RWPE2 (cell line): ENCODE data around the gene MYORG.

Source experiments
- ATAC-seq: fragments of 200-7000 bp; cut with Tn5 transposase; 3 replicates; pipeline ENCODE4 v1.9.1; 2021; ENCODE audit warnings: low read depth
- DNase-seq: peaks from one replicate; pipeline ENCODE4 v3.0.0-alpha.2; 2020; ENCODE audit warnings: low spot score
- H3K27ac ChIP-seq: fragments of 450-650 bp; 2 replicates; pipeline ENCODE4 v1.5.1; 2017; ENCODE audit warnings: mild to moderate bottlenecking; ENCODE audit not compliant: poor library complexity, severe bottlenecking
- H3K27me3 ChIP-seq: fragments of 250-450 bp; sonication (Bioruptor Pico); 2 replicates; pipeline ENCODE4 v1.5.1; 2021; ENCODE audit warnings: mild to moderate bottlenecking, moderate library complexity; ENCODE audit not compliant: insufficient read depth, poor library complexity, severe bottlenecking
- H3K36me3 ChIP-seq: fragments of 250-450 bp; sonication (Bioruptor Pico); 2 replicates; pipeline ENCODE4 v1.5.1; 2020; ENCODE audit warnings: low read depth, mild to moderate bottlenecking, moderate library complexity
- H3K4me1 ChIP-seq: fragments of 250-450 bp; sonication (Bioruptor Pico); 2 replicates; pipeline ENCODE4 v1.5.1; 2021; ENCODE audit warnings: mild to moderate bottlenecking, moderate library complexity; ENCODE audit not compliant: insufficient read depth, poor library complexity, severe bottlenecking
- H3K4me3 ChIP-seq: fragments of 250-450 bp; sonication (Bioruptor Pico); 2 replicates; pipeline ENCODE4 v1.5.1; 2021; ENCODE audit warnings: mild to moderate bottlenecking, moderate library complexity; ENCODE audit not compliant: severe bottlenecking
- H3K9me3 ChIP-seq: fragments of 250-450 bp; sonication (Bioruptor Pico); 2 replicates; pipeline ENCODE4 v1.5.1; 2021; ENCODE audit warnings: mild to moderate bottlenecking, moderate library complexity; ENCODE audit not compliant: severe bottlenecking
- TF ChIP-seq, protein P1 (sequence below): fragments of 450-650 bp; IDR thresholded peaks from one replicate; pipeline ENCODE4 v1.5.1; 2017; ENCODE audit warnings: mild to moderate bottlenecking, moderate library complexity; ENCODE audit not compliant: poor library complexity, severe bottlenecking

Gene MYORG

DNA sequence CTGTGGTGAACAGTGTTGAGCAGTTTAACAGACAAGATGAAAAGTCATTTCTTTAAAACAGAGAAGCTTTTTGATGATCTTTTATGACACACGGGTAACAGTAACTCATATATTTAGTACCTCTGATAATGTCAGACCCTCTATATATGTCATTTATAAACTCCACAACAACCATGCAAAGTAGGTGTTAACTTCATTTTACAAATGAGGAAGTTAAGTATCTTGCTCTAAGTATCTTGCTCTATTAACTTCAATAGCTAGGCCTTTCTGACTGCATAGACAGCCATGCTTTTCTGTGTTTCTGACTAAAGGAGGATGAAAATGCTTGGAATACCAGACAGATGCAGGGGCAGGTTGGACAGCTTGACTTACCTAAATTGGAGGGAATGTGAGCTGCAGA, 45.5 kb downstream of the MYORG start:
- Histone ChIP-seq H3K27ac (no peak overlapping the region), H3K27me3 (no peaks in the 10 kb centered on the region), H3K36me3 (no peaks in the 10 kb centered on the region; the same call in 1 of the 2 replicates), H3K4me3 (no peak overlapping the region), H3K9me3 (no peaks in the 10 kb centered on the region), H3K4me1 (peaks cover 8% of the 10 kb centered on the region)
- TF ChIP-seq, protein P1, sequence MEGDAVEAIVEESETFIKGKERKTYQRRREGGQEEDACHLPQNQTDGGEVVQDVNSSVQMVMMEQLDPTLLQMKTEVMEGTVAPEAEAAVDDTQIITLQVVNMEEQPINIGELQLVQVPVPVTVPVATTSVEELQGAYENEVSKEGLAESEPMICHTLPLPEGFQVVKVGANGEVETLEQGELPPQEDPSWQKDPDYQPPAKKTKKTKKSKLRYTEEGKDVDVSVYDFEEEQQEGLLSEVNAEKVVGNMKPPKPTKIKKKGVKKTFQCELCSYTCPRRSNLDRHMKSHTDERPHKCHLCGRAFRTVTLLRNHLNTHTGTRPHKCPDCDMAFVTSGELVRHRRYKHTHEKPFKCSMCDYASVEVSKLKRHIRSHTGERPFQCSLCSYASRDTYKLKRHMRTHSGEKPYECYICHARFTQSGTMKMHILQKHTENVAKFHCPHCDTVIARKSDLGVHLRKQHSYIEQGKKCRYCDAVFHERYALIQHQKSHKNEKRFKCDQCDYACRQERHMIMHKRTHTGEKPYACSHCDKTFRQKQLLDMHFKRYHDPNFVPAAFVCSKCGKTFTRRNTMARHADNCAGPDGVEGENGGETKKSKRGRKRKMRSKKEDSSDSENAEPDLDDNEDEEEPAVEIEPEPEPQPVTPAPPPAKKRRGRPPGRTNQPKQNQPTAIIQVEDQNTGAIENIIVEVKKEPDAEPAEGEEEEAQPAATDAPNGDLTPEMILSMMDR: no peak
- no peak for ATAC-seq
- no peak for DNase-seq

DNA sequence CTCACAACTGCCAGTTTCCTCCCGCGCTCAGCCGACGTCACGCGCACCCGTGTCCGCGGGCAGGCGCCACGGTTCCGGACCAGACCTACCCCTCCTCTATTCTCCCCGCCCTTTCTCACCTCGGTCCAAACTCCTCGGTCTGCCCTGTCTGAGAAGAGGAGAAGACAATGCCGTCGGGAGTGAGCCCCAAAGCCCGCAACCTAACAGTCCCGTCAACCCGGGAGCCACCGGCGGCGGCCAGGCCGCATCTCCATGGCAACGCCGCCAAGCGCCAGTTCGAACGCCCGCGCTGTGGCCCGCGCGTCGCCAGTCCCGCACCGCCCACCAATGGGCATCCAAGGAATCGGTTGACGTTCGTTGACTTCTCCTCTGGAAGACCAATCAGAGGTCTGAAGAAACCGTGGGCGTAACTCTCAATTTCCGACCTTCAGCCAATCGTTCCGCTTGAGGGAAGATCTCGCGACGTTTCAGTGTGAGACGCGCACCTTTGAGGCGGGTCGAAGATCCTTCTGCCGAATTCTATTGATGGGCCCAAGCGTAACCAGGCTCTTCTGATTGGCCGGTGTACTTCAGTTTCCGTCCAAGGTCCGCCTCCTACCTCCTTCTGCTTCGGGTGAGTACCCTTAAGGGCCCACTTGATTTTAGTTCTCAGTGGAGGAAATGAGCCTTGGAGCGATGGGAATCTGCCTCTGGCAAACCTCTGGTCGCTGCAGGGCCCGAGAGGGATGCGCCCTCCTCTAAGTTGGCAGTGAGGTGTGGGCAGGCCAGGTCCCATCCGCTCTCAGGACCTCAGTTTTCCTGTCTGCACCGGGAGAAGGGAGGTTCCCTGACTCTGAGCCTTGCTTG, 47.5 kb downstream of the MYORG start, which contains the start of the genes KIF24 and NUDT2:
Gene KIF24 (minus strand): TSS at position 282 of the 846 bp plus-strand sequence. CDS start 17,922 bp downstream, outside the sequence.
Gene NUDT2 (plus strand): TSS at position 583 of the 846 bp plus-strand sequence. CDS start 9,471 bp downstream, outside the sequence.
- ATAC-seq: peak; percentile 94
- Histone ChIP-seq H3K27ac (peak within 1 kb of the TSS; percentile 67), H3K4me3 (peak within 1 kb of the TSS; percentile 60)

GRCh38 chr9:34328500-34328986, 48.2 kb downstream of the MYORG start:
- H3K27me3 ChIP-seq: no peaks in the 10 kb centered on the region
- TF ChIP-seq, protein P1: no peak
- DNase-seq: no peak
- no peak for ATAC-seq
- peak overlapping the region; percentile 60 for H3K4me3 ChIP-seq
- no peaks in the 10 kb centered on the region for H3K9me3 ChIP-seq
- no peaks in the 10 kb centered on the region; the same call in 1 of the 2 replicates for H3K36me3 ChIP-seq
- peaks cover 18% of the 10 kb centered on the region for H3K4me1 ChIP-seq
- H3K27ac ChIP-seq: peak overlapping the region; percentile 67

More for the DNA sequence above, 47.5 kb downstream of the MYORG start, which contains the start of the genes KIF24 and NUDT2:
- no peaks in the 10 kb centered on the region for H3K9me3 ChIP-seq
- no peaks in the 10 kb centered on the region for H3K27me3 ChIP-seq
- TF ChIP-seq, protein P1: no peak
- peaks cover 18% of the 10 kb centered on the region for H3K4me1 ChIP-seq
- DNase-seq: peak; percentile 98
- no peaks in the 10 kb centered on the region; the same call in 1 of the 2 replicates for H3K36me3 ChIP-seq

DNA sequence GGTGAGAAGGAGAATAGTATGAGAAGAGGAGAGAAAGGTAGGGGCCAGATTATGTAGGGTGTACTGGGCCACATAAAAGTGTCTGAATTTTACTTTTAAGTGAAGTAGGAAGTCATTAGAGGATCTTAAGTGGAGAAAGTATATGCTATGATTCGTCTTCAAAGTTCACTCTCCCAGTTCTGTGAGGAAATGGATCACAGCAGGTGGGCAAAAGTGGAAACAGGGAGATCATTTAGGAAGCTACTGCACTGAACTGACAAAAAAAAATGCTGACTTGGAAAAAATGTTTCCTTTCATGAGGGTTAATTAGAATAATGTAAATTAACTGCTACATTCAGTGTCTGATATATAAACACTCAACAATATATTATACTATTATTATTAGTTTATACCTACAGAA, 50.0 kb downstream of the MYORG start:
- H3K36me3 ChIP-seq: no peaks in the 10 kb centered on the region; the same call in 1 of the 2 replicates
- TF ChIP-seq, protein P1: no peak
- DNase-seq (no peak), ATAC-seq (no peak)
- no peak overlapping the region for H3K4me3 ChIP-seq
- H3K9me3 ChIP-seq: no peaks in the 10 kb centered on the region
- peaks cover 13% of the 10 kb centered on the region for H3K4me1 ChIP-seq
- H3K27me3 ChIP-seq: no peaks in the 10 kb centered on the region
- H3K27ac ChIP-seq: peak overlapping the region; percentile 65
